AG09309 (cell line): ENCODE data around the gene SMIM22.

Experiments
- DNase-seq: peaks from one replicate; pipeline ENCODE4 v3.0.0-alpha.2; 2010; ENCODE audit warnings: low read depth
- H3K4me3 ChIP-seq: 2 replicates; pipeline ENCODE4 v1.5.1; 2011; ENCODE audit warnings: mild to moderate bottlenecking, low read depth, low read length, moderate library complexity; ENCODE audit not compliant: control insufficient read depth
- TF ChIP-seq, protein P1 (sequence below): IDR thresholded peaks from 2 replicates; pipeline ENCODE4 v1.5.1; 2011; ENCODE audit warnings: mild to moderate bottlenecking, low read depth, low read length, inconsistent platforms; ENCODE audit not compliant: insufficient read depth, control insufficient read depth; ENCODE audit errors: missing control alignments

The SMIM22 gene

DNA sequence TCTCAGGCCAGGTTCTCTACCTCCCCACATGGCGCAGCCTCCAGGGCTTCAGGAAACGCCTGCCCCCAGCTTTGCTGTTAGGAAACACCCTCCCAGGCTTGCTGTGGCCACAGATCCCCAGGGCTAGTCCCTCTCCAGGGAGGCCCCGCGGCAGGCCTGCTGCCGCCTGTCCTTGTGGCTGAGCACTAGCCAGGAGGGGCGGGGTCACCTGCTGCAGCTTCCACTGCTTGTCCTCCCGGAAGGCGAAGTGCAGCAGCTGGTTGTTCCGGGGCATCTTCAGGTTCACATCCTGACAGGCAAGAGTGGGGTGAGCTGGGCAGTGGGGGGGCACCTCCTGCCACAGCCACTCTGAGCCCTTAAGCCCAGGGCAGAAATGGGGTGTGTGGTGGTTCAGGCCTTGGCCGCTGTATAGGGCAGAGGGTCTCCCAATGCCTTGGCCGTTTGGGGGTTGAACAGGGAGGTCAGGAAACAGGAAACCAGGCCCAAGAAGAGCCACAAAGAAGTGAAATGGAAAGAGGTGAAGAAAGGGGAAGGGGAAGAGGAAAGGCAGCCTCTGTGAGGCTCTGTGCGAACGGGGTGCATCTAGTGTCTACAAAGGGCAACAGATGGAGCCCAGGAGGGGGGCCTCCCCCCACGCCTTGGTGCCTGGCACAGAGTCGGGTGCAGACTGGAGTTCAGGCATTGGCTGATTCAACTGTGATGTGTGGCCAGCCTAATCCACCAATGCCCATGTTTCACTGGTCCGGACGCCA is 5.3 kb downstream of the SMIM22 start:
- TF ChIP-seq, protein P1, sequence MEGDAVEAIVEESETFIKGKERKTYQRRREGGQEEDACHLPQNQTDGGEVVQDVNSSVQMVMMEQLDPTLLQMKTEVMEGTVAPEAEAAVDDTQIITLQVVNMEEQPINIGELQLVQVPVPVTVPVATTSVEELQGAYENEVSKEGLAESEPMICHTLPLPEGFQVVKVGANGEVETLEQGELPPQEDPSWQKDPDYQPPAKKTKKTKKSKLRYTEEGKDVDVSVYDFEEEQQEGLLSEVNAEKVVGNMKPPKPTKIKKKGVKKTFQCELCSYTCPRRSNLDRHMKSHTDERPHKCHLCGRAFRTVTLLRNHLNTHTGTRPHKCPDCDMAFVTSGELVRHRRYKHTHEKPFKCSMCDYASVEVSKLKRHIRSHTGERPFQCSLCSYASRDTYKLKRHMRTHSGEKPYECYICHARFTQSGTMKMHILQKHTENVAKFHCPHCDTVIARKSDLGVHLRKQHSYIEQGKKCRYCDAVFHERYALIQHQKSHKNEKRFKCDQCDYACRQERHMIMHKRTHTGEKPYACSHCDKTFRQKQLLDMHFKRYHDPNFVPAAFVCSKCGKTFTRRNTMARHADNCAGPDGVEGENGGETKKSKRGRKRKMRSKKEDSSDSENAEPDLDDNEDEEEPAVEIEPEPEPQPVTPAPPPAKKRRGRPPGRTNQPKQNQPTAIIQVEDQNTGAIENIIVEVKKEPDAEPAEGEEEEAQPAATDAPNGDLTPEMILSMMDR, result no peak
- no peak overlapping the region for H3K4me3 ChIP-seq

DNA sequence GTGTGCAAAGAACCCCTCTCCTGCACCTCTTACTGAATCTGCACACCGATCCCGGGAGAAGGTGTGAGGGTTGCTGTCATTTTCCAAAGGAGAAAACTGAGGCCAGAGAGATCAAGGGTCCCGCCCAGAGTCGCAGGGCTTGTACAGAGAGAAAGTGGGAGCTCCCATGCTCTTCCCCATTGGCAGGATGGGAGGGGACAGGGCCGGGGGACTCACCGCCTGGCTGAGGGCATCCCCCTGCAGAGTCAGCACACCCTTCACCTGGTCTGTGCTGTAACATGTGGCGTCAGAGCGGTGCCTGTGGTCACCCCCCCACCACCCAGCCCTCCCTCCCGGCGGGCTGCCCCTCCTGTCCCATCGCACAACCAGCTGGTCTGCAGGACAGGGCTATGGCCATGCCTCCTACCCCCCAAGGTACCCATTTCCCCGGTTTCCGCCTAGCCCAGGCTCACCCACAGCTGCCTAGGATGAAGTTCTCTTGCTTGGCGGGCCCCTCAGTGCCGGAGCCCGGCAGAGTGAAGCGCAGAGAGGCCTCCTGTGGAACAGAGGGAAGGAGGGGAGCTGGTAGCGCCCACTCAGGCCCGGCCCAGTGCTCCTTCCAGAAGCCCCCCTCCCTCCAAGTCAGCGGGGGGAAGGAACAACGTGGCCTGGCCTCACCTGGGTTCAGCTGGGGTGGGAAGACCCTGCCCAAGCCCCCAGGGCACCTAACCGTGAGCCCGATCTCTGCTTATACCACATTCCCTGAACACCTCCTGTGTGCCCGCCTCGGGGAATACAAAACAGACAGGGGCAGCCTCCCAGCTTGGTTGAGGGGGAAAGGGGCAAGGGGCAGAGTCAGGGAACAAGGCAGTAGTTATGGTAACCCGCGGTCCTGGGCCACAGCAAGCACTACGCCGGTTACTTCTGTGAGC is 6.1 kb downstream of the SMIM22 start:
- TF ChIP-seq, protein P1, result no peak
- H3K4me3 ChIP-seq, result peak overlapping the region; percentile 50

More for the DNA sequence above, 5.3 kb downstream of the SMIM22 start:
- DNase-seq, result no peak

DNA sequence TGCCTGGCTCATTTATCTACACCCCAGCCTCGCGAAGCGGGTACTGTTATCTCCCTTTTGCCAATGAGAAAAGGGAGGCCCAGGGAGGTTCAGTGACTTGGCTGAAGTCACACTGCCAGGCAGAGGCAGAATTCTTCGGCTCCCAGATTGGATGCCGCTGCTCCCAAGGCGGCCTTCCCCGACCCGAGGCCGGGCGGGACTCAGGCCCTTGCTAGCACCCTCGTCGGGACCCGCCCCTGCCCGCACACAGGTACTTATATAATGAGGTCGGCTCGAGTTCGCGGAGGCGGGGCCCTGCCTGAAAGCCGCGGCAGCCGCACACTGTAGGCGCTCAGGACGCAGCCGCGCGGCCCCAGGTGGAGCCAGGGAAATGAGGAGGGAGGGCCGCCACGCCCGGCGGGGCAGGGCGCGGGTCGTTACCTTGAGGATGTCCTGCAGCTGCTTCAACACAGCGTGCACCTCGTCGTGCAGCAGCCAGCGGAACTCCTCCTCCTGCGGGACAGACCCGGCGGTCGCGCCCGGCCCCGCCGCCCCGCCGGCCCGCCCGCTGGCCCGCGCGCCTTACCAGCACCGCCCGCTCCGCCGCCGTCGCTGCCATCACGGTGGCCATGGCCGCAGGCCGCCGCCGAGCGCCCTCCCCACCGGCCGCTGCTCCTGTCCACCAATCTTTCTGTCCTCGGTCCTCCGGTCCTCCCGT is 6.9 kb downstream of the SMIM22 start, which contains the start of gene ROGDI:
Gene ROGDI (minus strand): TSS at position 672 of the 697 bp plus-strand sequence. CDS start 62 bp downstream, at position 610.
- no peak for DNase-seq
- H3K4me3 ChIP-seq, result peak within 1 kb of the TSS; percentile 50
- TF ChIP-seq, protein P1, result no peak

More for the DNA sequence above, 6.1 kb downstream of the SMIM22 start:
- no peak for DNase-seq

DNA sequence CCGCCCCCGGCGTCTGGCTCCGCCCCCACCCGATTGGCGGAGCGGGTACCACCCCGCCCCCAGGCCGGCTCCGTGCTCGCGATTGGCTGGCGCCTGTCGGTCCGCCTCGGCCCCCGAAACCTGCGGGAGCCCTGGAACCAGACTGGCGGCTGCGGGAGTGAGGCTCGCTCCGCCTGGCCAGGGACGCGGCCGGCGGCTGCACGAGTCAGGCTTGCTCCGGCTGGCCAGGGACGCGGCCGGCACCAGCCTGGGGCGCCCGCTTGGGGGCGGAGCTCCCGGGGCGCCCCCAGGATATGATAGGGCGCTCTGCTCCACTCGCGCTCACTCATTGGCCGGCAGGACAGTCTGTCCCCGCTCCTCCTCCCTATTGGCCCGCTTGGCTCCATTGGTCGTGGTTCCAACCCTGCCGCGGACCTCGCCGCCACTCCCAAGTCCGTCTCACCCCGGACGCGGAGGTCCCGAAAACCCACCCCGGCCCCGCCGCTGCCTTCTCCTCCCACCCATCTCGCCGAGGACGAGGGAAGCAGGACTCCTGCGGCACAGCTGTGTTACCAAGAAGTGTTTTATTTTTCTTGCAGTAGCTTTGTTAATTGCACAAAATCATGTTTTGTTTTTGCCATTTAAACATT is 7.6 kb downstream of the SMIM22 start:
- TF ChIP-seq, protein P1, result no peak
- H3K4me3 ChIP-seq, result peak overlapping the region; percentile 50
- DNase-seq, result peak; percentile 61

DNA sequence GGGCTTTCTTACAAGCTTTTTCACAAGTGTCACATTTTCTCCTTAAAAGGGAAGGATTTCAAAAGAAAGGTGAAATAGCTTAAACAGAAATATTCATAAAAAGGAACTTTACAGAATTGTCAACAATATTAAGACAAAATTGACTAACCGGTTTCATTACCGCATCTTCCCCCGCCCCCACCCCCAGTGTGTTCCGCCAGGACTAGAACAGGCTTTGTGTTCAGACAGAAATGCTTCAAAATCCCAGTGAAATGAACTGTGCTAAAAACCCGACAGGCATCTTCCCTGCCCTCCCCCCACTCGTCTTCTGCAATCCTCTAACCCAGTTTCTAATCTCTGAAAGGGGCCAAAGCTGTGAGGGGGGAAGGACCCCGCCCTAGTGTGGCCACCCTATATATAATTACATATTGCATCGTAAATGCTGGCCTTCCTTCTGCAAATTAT is 8.3 kb downstream of the SMIM22 start:
- no peak overlapping the region for H3K4me3 ChIP-seq
- no peak for DNase-seq
- TF ChIP-seq, protein P1, result no peak
